ENCODE results near the gene REV1.
A peak's percentile ranks its signal among the peaks of the same experiment; 100 is the strongest.

- TF ChIP-seq, protein P1, sequence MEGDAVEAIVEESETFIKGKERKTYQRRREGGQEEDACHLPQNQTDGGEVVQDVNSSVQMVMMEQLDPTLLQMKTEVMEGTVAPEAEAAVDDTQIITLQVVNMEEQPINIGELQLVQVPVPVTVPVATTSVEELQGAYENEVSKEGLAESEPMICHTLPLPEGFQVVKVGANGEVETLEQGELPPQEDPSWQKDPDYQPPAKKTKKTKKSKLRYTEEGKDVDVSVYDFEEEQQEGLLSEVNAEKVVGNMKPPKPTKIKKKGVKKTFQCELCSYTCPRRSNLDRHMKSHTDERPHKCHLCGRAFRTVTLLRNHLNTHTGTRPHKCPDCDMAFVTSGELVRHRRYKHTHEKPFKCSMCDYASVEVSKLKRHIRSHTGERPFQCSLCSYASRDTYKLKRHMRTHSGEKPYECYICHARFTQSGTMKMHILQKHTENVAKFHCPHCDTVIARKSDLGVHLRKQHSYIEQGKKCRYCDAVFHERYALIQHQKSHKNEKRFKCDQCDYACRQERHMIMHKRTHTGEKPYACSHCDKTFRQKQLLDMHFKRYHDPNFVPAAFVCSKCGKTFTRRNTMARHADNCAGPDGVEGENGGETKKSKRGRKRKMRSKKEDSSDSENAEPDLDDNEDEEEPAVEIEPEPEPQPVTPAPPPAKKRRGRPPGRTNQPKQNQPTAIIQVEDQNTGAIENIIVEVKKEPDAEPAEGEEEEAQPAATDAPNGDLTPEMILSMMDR (IDR thresholded peaks at IDR 0.05) = peak; percentile 74
- TF ChIP-seq EZH2 (IDR thresholded peaks at IDR 0.05) (no peak), EZH2phosphoT487 (IDR thresholded peaks at IDR 0.05) (no peak)
Observed at GRCh38 chr2:99489761-99490622, at the start of gene REV1.
